ENCODE data around the gene PELI2. TPM values are rescaled to one million over a fixed set of nuclear protein-coding genes. Genes with fewer than 3 reads are reported as not detected.

PELI2 gene
- total and polyA plus RNA-seq, 2 donors (not counting 1 experiment from before 2014, with no cell fraction given), result 15.5 to 29.2 TPM

- no peaks in the 10 kb centered on the region for H3K27me3 ChIP-seq (ENCODE audit: control insufficient read depth, insufficient read depth, low read length)
- H3K36me3 ChIP-seq (ENCODE audit: control insufficient read depth, insufficient read depth, low read length), result no peaks in the 10 kb centered on the region
Observed at GRCh38 chr14:56334458-56334857, 216.2 kb downstream of the PELI2 start.

GRCh38 chr14:56338674-56339073 is 220.5 kb downstream of the PELI2 start:
- Histone ChIP-seq H3K4me1 (ENCODE audit: control insufficient read depth, extremely low read depth, insufficient read depth, low read length) (peaks cover 36% of the 10 kb centered on the region), H4K20me1 (ENCODE audit: control insufficient read depth, extremely low read depth, insufficient read depth, low read length) (no peaks in the 10 kb centered on the region), H3K4me3 (replicated peaks in 1 of 4; ENCODE audit: control extremely low read depth in 1 of 4, insufficient read depth in 1 of 4, low read depth in 3 of 4, low read length in 4 of 4) (no peak overlapping the region), H3K36me3 (ENCODE audit: control insufficient read depth, insufficient read depth, low read length) (no peaks in the 10 kb centered on the region), H3K27ac (ENCODE audit: insufficient read depth, low read length) (no peak overlapping the region), H3K9me3 (ENCODE audit: control insufficient read depth, insufficient read depth, low read depth, low read length) (no peaks in the 10 kb centered on the region), H3K9ac (ENCODE audit: insufficient read depth, low read length) (no peak overlapping the region), H3K79me2 (ENCODE audit: control insufficient read depth, insufficient read depth, low read length) (no peaks in the 10 kb centered on the region), H3K27me3 (ENCODE audit: control insufficient read depth, insufficient read depth, low read length) (no peaks in the 10 kb centered on the region), H3K4me2 (ENCODE audit: extremely low read depth, insufficient read depth, low read length) (no peak overlapping the region), H2AFZ (ENCODE audit: low read length) (no peak overlapping the region)
- no peak for DNase-seq (ENCODE audit: low read depth in 2 of 2)
- TF ChIP-seq CTCF (conservative IDR thresholded peaks at IDR 0.05 in 1 of 2, IDR thresholded peaks at IDR 0.05 in 1 of 2; ENCODE audit: low read depth in 1 of 2, low read length in 2 of 2) (no peak), EZH2 (IDR thresholded peaks at IDR 0.05; ENCODE audit: low read length, missing control alignments) (no peak)

More at GRCh38 chr14:56334458-56334857, 216.2 kb downstream of the PELI2 start:
- peak; percentile 28 to 50 for DNase-seq (ENCODE audit: low read depth in 2 of 2)
- H3K9me3 ChIP-seq (ENCODE audit: control insufficient read depth, insufficient read depth, low read depth, low read length), result no peaks in the 10 kb centered on the region
- H3K4me2 ChIP-seq (ENCODE audit: extremely low read depth, insufficient read depth, low read length), result no peak overlapping the region
- no peaks in the 10 kb centered on the region for H3K79me2 ChIP-seq (ENCODE audit: control insufficient read depth, insufficient read depth, low read length)
- peaks cover 19% of the 10 kb centered on the region for H3K4me1 ChIP-seq (ENCODE audit: control insufficient read depth, extremely low read depth, insufficient read depth, low read length)
- TF ChIP-seq EZH2 (IDR thresholded peaks at IDR 0.05; ENCODE audit: low read length, missing control alignments), result no peak
- peak overlapping the region; percentile 70 for H3K27ac ChIP-seq (ENCODE audit: insufficient read depth, low read length)
- H2AFZ ChIP-seq (ENCODE audit: low read length), result no peak overlapping the region
- H3K4me3 ChIP-seq (replicated peaks in 1 of 4; ENCODE audit: control extremely low read depth in 1 of 4, insufficient read depth in 1 of 4, low read depth in 3 of 4, low read length in 4 of 4), result no peak overlapping the region
- H3K9ac ChIP-seq (ENCODE audit: insufficient read depth, low read length), result no peak overlapping the region
- no peaks in the 10 kb centered on the region for H4K20me1 ChIP-seq (ENCODE audit: control insufficient read depth, extremely low read depth, insufficient read depth, low read length)

GRCh38 chr14:56339855-56340701 is 221.9 kb downstream of the PELI2 start:
- Histone ChIP-seq H3K9me3 (ENCODE audit: control insufficient read depth, insufficient read depth, low read depth, low read length) (no peaks in the 10 kb centered on the region), H3K4me3 (replicated peaks in 1 of 4; ENCODE audit: control extremely low read depth in 1 of 4, insufficient read depth in 1 of 4, low read depth in 3 of 4, low read length in 4 of 4) (no peak overlapping the region), H3K9ac (ENCODE audit: insufficient read depth, low read length) (no peak overlapping the region), H3K27me3 (ENCODE audit: control insufficient read depth, insufficient read depth, low read length) (no peaks in the 10 kb centered on the region), H3K4me2 (ENCODE audit: extremely low read depth, insufficient read depth, low read length) (peak overlapping the region; percentile 48), H3K4me1 (ENCODE audit: control insufficient read depth, extremely low read depth, insufficient read depth, low read length) (peaks cover 26% of the 10 kb centered on the region), H2AFZ (ENCODE audit: low read length) (peak overlapping the region; percentile 82), H3K36me3 (ENCODE audit: control insufficient read depth, insufficient read depth, low read length) (no peaks in the 10 kb centered on the region), H3K27ac (ENCODE audit: insufficient read depth, low read length) (peak overlapping the region; percentile 63), H3K79me2 (ENCODE audit: control insufficient read depth, insufficient read depth, low read length) (no peaks in the 10 kb centered on the region), H4K20me1 (ENCODE audit: control insufficient read depth, extremely low read depth, insufficient read depth, low read length) (no peaks in the 10 kb centered on the region)
- peak; percentile 93 to 97 for DNase-seq (ENCODE audit: low read depth in 2 of 2)
- TF ChIP-seq CTCF (conservative IDR thresholded peaks at IDR 0.05 in 1 of 2, IDR thresholded peaks at IDR 0.05 in 1 of 2; ENCODE audit: low read depth in 1 of 2, low read length in 2 of 2), result peak; percentile 88 to 96
- TF ChIP-seq EZH2 (IDR thresholded peaks at IDR 0.05; ENCODE audit: low read length, missing control alignments), result no peak
